Uterus (tissue), 4 donors: ENCODE measurements around the gene DNAH7. TPM values are rescaled to one million over a fixed set of nuclear protein-coding genes. Genes with fewer than 3 reads are reported as not detected.

Experiments
- DNase-seq, 2 donors: peaks; one replicate each; pipeline ENCODE4 v3.0.0-alpha.2; 2019 to 2020
- H3K27ac ChIP-seq, 2 donors: fragments of 200-600 bp; sonication (generic); 1 replicate in 1 of 2; 2 replicates in 1 of 2; pipeline ENCODE4 v1.5.1; 2016 to 2018
- H3K27me3 ChIP-seq, 2 donors: fragments of 200-600 bp; sonication (generic); one replicate each; pipeline ENCODE4 v1.5.1; 2018 to 2019; ENCODE audit warnings: control low read depth in 1 of 2
- H3K36me3 ChIP-seq, 2 donors: fragments of 200-600 bp; sonication (generic); one replicate each; pipeline ENCODE4 v1.5.1; 2019; ENCODE audit warnings: control low read depth in 1 of 2
- H3K4me1 ChIP-seq, 2 donors: fragments of 200-600 bp; sonication (generic); one replicate each; pipeline ENCODE4 v1.5.1; 2018 to 2019; ENCODE audit warnings: control low read depth in 1 of 2
- H3K4me3 ChIP-seq, 2 donors: fragments of 200-600 bp; sonication (generic); 1 replicate in 1 of 2; 2 replicates in 1 of 2; pipeline ENCODE4 v1.5.1; 2018 to 2019; ENCODE audit warnings: mild to moderate bottlenecking in 1 of 2
- H3K9me3 ChIP-seq, 2 donors: fragments of 200-600 bp; sonication (generic); one replicate each; pipeline ENCODE4 v1.5.1; 2019; ENCODE audit warnings: control low read depth in 1 of 2
- POLR2A ChIP-seq, 2 donors: fragments of 450-650 bp; IDR thresholded peaks; one replicate each; pipeline ENCODE4 v1.6.1; 2016; ENCODE audit warnings: antibody characterized with exemption in 2 of 2, mild to moderate bottlenecking in 1 of 2, moderate library complexity in 1 of 2
- intact Hi-C: fragments of 100-400 bp; cut with DNase I; formaldehyde crosslinking; loops from one replicate; pipeline ENCODE4 v1.15.1; 2023; ENCODE audit warnings: low total_unique reads
- total RNA-seq, 4 donors: library from RNA; depleted of rRNA in 3 of 4; stranded (reverse); fragments of >200 nt in 3 of 4; gene quantifications; one replicate each; pipeline versions ENCODE4 v1.1.0 to v1.2.4, GENCODE V29; 2014 to 2023
- TF ChIP-seq, protein P1 (sequence below), 4 experiments: fragments of 200-600 bp in 2 of 4; fragments of 450-650 bp in 2 of 4; sonication (generic) in 2 of 4; IDR thresholded peaks; one replicate each; pipeline ENCODE4 v1.5.1; 2016 to 2019; ENCODE audit warnings: antibody characterized with exemption in 4 of 4, mild to moderate bottlenecking in 2 of 4, moderate library complexity in 1 of 4
- donor health status: DM: yes; HTN: yes; CAD: no.

The DNAH7 gene
- total RNA-seq, 4 donors from 2014 or later: 0.26 to 10.0 (median 1.7) TPM

DNA sequence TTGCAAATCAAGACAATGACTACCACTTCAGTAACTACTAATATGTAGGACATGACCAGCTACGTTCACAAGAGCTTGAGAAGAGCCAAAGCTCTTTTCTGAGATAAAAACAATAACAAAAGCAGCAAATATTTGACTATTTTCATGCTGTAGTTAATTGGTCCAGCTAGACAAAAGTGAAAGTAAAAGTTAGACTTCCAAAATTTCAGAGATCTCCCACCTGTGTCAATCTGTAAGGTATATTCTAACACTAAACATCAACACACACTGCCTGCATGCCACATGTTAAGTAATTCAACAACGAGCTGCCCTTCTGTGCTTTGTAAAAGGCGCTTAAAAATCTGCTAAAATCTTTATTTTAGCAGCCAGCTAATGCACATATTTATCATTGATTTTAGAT lies 225.7 kb downstream of the DNAH7 start:
- H3K36me3 ChIP-seq: no peaks in the 10 kb centered on the region
- no peaks in the 10 kb centered on the region for H3K4me1 ChIP-seq
- no peak overlapping the region for H3K4me3 ChIP-seq
- no peak for TF ChIP-seq POLR2A (IDR thresholded peaks at IDR 0.05)
- TF ChIP-seq, protein P1, sequence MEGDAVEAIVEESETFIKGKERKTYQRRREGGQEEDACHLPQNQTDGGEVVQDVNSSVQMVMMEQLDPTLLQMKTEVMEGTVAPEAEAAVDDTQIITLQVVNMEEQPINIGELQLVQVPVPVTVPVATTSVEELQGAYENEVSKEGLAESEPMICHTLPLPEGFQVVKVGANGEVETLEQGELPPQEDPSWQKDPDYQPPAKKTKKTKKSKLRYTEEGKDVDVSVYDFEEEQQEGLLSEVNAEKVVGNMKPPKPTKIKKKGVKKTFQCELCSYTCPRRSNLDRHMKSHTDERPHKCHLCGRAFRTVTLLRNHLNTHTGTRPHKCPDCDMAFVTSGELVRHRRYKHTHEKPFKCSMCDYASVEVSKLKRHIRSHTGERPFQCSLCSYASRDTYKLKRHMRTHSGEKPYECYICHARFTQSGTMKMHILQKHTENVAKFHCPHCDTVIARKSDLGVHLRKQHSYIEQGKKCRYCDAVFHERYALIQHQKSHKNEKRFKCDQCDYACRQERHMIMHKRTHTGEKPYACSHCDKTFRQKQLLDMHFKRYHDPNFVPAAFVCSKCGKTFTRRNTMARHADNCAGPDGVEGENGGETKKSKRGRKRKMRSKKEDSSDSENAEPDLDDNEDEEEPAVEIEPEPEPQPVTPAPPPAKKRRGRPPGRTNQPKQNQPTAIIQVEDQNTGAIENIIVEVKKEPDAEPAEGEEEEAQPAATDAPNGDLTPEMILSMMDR (IDR thresholded peaks at IDR 0.05): no peak
- H3K9me3 ChIP-seq: no peaks in the 10 kb centered on the region
- no peak for DNase-seq
- H3K27ac ChIP-seq: no peak overlapping the region
- intact Hi-C loops: no loop called here
- no peaks in the 10 kb centered on the region for H3K27me3 ChIP-seq

DNA sequence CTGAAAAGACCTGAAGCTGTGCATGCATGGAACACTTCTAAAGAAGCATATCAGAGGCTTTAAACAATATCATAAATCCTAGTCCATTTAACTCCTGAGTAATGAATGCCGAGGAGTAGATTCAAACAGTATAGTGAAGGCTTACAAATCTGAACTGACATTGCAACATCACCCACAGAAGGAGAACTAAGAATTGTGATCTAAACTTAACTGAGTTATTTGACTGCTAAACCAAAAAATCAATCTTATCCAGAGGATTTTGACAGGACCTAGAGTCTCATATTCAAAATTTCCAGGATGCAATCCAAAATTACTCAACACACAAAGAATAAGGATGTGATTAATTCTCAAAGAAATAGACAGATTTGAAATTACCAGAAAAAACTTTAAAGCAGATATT lies 230.6 kb downstream of the DNAH7 start:
- H3K4me1 ChIP-seq: no peaks in the 10 kb centered on the region
- H3K9me3 ChIP-seq: no peaks in the 10 kb centered on the region
- H3K27ac ChIP-seq: no peak overlapping the region
- H3K27me3 ChIP-seq: no peaks in the 10 kb centered on the region
- H3K36me3 ChIP-seq: no peaks in the 10 kb centered on the region
- intact Hi-C loops: no loop called here
- no peak for DNase-seq
- TF ChIP-seq, protein P1 (IDR thresholded peaks at IDR 0.05): no peak
- TF ChIP-seq POLR2A (IDR thresholded peaks at IDR 0.05): no peak
- H3K4me3 ChIP-seq: no peak overlapping the region

DNA sequence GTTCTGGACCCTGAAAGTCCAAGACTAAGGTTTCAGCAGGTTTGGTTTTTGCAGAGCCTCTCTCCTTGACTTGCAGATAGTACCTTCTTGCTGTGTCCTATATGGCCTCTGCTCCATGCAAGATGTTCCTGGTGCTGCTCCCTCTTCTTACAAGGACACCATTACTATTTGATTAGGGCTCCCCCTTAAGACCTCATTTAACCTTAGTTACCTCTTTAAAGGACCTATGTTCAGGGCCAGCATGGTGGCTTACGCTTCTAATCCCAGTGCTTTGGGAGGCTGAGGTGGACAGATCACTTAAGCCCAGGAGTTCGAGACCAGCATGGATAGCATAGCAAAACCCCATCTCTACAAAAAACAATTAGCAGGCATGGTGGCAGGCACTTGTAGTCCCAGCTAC lies 232.6 kb downstream of the DNAH7 start:
- no peak for DNase-seq
- no peak overlapping the region for H3K4me3 ChIP-seq
- H3K4me1 ChIP-seq: no peaks in the 10 kb centered on the region
- H3K27me3 ChIP-seq: no peaks in the 10 kb centered on the region
- no peak for TF ChIP-seq POLR2A (IDR thresholded peaks at IDR 0.05)
- TF ChIP-seq, protein P1 (IDR thresholded peaks at IDR 0.05): no peak
- no peaks in the 10 kb centered on the region for H3K36me3 ChIP-seq
- intact Hi-C loops: no loop called here
- H3K9me3 ChIP-seq: no peaks in the 10 kb centered on the region
- no peak overlapping the region for H3K27ac ChIP-seq

DNA sequence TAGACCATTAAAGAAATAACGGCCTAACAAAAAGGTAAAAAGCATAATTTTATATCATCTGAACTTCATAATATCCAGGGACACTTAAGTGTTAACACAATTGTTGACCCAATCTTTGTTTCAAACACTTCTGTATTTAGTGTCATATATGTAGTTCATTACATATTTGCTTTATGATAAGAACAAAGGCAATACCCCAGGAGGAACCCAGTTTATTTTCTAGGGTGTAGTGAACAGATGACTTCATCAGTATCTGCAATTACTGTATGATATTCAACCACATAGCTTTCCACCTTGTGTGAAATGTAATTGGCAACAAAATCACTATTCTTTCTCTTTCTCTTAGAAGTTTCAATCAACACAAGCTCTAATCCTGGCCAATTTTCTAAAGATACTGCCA lies 233.8 kb downstream of the DNAH7 start:
- Histone ChIP-seq H3K36me3 (no peaks in the 10 kb centered on the region), H3K27me3 (no peaks in the 10 kb centered on the region), H3K9me3 (no peaks in the 10 kb centered on the region), H3K27ac (no peak overlapping the region), H3K4me1 (no peaks in the 10 kb centered on the region), H3K4me3 (no peak overlapping the region)
- intact Hi-C loops: no loop called here
- no peak for TF ChIP-seq POLR2A (IDR thresholded peaks at IDR 0.05)
- TF ChIP-seq, protein P1 (IDR thresholded peaks at IDR 0.05): no peak
- DNase-seq: no peak

DNA sequence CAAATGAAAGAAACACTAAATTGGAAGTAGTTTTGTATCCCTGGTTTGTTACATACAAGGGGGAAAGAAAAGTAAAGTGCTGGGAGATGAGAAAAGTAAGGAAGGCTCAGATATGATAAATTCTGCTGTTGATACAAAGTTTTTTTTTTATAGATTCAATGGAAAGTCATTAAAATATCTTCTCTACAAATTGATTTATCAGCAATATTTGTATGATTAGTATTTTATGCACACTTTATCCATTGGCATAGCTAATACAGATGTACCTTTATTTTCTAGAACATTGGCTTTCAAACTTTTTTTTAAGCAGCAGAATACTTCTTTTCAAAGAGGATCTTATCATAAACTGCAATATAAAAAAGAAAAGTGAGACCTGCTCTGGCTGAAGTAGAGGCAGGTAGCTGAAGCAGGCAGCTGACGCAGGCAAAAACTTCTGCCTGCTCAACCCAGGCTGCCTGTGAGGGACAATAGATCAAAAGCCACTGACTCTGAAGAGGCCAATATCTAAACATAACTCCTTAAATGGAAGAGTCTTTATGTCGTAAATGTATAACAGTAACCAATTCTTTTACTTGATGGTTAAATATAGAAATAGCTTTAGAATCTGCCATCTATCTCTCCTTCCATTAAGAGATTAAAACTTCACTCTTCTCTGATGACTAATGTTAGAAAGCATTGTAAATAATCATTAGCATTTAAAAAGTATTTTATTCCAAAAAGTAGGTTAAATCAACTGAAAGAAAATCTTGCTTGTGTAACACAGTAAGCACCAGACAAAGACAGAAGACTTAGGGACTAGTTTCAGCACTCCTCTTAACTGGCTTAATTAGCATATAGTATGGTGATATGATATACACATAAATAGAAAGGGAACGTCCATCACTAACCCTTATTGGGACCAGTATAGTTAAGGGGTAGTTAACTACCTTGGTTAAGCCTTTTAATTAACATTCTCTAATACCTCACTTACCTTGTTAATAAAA lies 237.4 kb downstream of the DNAH7 start:
- no peaks in the 10 kb centered on the region for H3K27me3 ChIP-seq
- no peak overlapping the region for H3K4me3 ChIP-seq
- no peak for TF ChIP-seq POLR2A (IDR thresholded peaks at IDR 0.05)
- TF ChIP-seq, protein P1 (IDR thresholded peaks at IDR 0.05): no peak
- H3K9me3 ChIP-seq: no peaks in the 10 kb centered on the region
- no peaks in the 10 kb centered on the region for H3K36me3 ChIP-seq
- DNase-seq: no peak
- no peak overlapping the region for H3K27ac ChIP-seq
- no peaks in the 10 kb centered on the region for H3K4me1 ChIP-seq
- intact Hi-C loops: no loop called here
